Stimulated activated memory B cell treated with anti-CD40 and anti-IgM and Interleukin-4, amounts not matched to agents 10 μg/mL and 1 μg/mL and 100 μg/mL, for 72 hours (primary cell): ENCODE measurements around the gene OR51Q1.

ENCODE experiments used
- ATAC-seq: fragments of 150-1000 bp; cut with Tn5 transposase; 2 replicates; pipeline ENCODE4 v1.10.0; 2021
- H3K27ac Mint-ChIP-seq: one replicate; pipeline ENCODE4 v1.8.0; 2022; ENCODE audit warnings: mild to moderate bottlenecking, mixed read lengths
- H3K27me3 Mint-ChIP-seq: one replicate; pipeline ENCODE4 v1.8.0; 2022; ENCODE audit warnings: mixed read lengths
- H3K36me3 Mint-ChIP-seq: one replicate; pipeline ENCODE4 v1.8.0; 2022; ENCODE audit warnings: mixed read lengths
- H3K4me1 Mint-ChIP-seq: one replicate; pipeline ENCODE4 v1.8.0; 2022; ENCODE audit warnings: mixed read lengths
- H3K4me3 Mint-ChIP-seq: one replicate; pipeline ENCODE4 v1.8.0; 2022; ENCODE audit warnings: mild to moderate bottlenecking, moderate library complexity, mixed read lengths
- H3K9me3 Mint-ChIP-seq: one replicate; pipeline ENCODE4 v1.8.0; 2022; ENCODE audit warnings: mixed read lengths

OR51Q1 gene

DNA sequence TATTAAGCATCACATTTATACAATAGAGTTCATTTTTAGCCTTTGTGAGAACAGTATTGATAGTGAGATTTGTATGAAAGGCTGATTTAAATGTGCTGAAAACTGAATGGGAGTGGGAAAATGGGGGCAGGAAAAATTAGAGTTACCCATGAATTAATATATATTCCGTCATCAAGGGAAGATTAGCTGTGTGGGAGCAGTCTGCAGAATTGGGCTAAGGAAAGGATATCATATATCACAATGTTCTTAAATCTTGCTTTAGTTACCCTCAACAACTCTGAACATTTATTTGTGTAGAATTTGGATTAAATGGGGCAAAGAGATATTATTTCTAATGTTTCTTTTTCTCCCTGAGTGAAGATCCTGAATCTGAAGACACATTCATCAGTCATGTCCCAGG lies at the start of gene OR51Q1:
OR51Q1 (plus strand) TSS at position 301 of the 400 bp plus-strand sequence; CDS start at position 391, 90 bp downstream.
- ATAC-seq: no peak
- no peak within 1 kb of the TSS for H3K4me3 Mint-ChIP-seq
- peaks cover 3% of the 10 kb centered on the region for H3K9me3 Mint-ChIP-seq
- no peaks in the 10 kb centered on the region for H3K36me3 Mint-ChIP-seq
- H3K27me3 Mint-ChIP-seq: peaks cover 16% of the 10 kb centered on the region
- no peak within 1 kb of the TSS for H3K27ac Mint-ChIP-seq
- H3K4me1 Mint-ChIP-seq: no peaks in the 10 kb centered on the region

GRCh38 chr11:5380740-5381342 lies 41.1 kb upstream of the OR51Q1 start:
- H3K9me3 Mint-ChIP-seq: no peaks in the 10 kb centered on the region
- peak; percentile 65 for ATAC-seq
- H3K27ac Mint-ChIP-seq: no peak overlapping the region
- H3K36me3 Mint-ChIP-seq: no peaks in the 10 kb centered on the region
- H3K27me3 Mint-ChIP-seq: peaks cover 7% of the 10 kb centered on the region
- H3K4me3 Mint-ChIP-seq: no peak overlapping the region
- no peaks in the 10 kb centered on the region for H3K4me1 Mint-ChIP-seq

GRCh38 chr11:5383576-5383975 lies 38.3 kb upstream of the OR51Q1 start, which contains the start of gene OR51M1:
Gene OR51M1 (plus strand): TSS chr11:5383812. CDS start chr11:5389399, 5,587 bp downstream.
- no peak within 1 kb of the TSS for H3K27ac Mint-ChIP-seq

DNA sequence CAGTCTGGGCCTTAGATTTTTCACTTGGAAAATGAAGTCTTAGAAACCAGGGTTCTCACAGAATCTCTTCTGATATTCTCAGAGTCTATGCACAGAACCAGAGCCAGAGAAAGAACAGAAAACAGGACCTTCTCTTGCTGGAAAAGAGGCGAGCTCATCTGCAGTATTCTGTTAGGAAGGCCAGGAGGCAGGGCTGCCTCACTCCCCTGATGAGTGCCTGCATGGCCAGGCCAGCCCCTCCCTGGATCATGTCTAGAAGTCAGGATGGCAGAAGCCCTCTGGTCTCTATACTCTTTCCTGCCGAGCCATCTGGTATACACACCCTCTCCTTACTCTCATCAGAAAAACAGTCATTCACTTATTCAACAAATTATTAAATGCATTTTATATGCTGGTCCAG lies 37.6 kb upstream of the OR51Q1 start:
- Mint-ChIP-seq H3K36me3 (no peaks in the 10 kb centered on the region), H3K4me3 (no peak overlapping the region)
- peak; percentile 28 for ATAC-seq

More at GRCh38 chr11:5383576-5383975, 38.3 kb upstream of the OR51Q1 start, which contains the start of gene OR51M1:
- H3K9me3 Mint-ChIP-seq: no peaks in the 10 kb centered on the region
- H3K4me1 Mint-ChIP-seq: no peaks in the 10 kb centered on the region
- no peak within 1 kb of the TSS for H3K4me3 Mint-ChIP-seq
- H3K27me3 Mint-ChIP-seq: no peaks in the 10 kb centered on the region
- H3K36me3 Mint-ChIP-seq: no peaks in the 10 kb centered on the region
- ATAC-seq: no peak

GRCh38 chr11:5390210-5390609 lies 31.7 kb upstream of the OR51Q1 start:
- Mint-ChIP-seq H3K27me3 (peaks cover 10% of the 10 kb centered on the region), H3K4me3 (no peak overlapping the region), H3K27ac (no peak overlapping the region), H3K9me3 (no peaks in the 10 kb centered on the region), H3K36me3 (no peaks in the 10 kb centered on the region), H3K4me1 (no peaks in the 10 kb centered on the region)
- ATAC-seq: no peak

More for the DNA sequence above, 37.6 kb upstream of the OR51Q1 start:
- Mint-ChIP-seq H3K4me1 (no peaks in the 10 kb centered on the region), H3K27ac (no peak overlapping the region), H3K9me3 (no peaks in the 10 kb centered on the region), H3K27me3 (no peaks in the 10 kb centered on the region)

DNA sequence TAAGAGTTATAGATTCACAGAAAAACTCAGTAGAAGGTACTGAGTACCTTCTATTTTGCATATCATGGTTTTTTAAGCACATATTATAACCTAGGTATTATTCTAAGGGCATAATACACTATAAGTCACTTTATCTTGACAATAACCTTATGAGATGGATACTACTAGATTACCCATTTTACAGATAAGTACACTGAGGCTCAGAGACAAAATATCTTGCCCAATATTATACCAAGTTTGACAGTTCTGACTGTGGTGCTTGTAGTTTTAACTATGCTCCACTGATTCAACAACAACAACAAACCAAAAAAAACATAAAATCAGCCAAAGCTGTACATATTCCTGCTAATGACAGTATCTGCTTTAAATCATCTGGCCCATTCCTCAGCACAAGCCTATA lies 27.8 kb upstream of the OR51Q1 start:
- Mint-ChIP-seq H3K9me3 (peaks cover 3% of the 10 kb centered on the region), H3K36me3 (no peaks in the 10 kb centered on the region), H3K4me3 (no peak overlapping the region), H3K4me1 (no peaks in the 10 kb centered on the region), H3K27me3 (peaks cover 10% of the 10 kb centered on the region), H3K27ac (no peak overlapping the region)
- no peak for ATAC-seq

GRCh38 chr11:5398936-5399335 lies 23.0 kb upstream of the OR51Q1 start:
- no peak overlapping the region for H3K27ac Mint-ChIP-seq
- H3K27me3 Mint-ChIP-seq: peaks cover 9% of the 10 kb centered on the region
- H3K4me1 Mint-ChIP-seq: no peaks in the 10 kb centered on the region
- no peaks in the 10 kb centered on the region for H3K36me3 Mint-ChIP-seq
- no peak for ATAC-seq
- H3K9me3 Mint-ChIP-seq: peaks cover 3% of the 10 kb centered on the region
- H3K4me3 Mint-ChIP-seq: no peak overlapping the region

GRCh38 chr11:5405173-5405572 lies 16.7 kb upstream of the OR51Q1 start:
- no peak for ATAC-seq
- Mint-ChIP-seq H3K27ac (no peak overlapping the region), H3K36me3 (no peaks in the 10 kb centered on the region), H3K27me3 (peaks cover 39% of the 10 kb centered on the region), H3K4me1 (no peaks in the 10 kb centered on the region), H3K9me3 (no peaks in the 10 kb centered on the region), H3K4me3 (no peak overlapping the region)

GRCh38 chr11:5420993-5421392 lies 918 bp upstream of the OR51Q1 start:
- H3K36me3 Mint-ChIP-seq: no peaks in the 10 kb centered on the region
- no peak overlapping the region for H3K4me3 Mint-ChIP-seq
- H3K4me1 Mint-ChIP-seq: no peaks in the 10 kb centered on the region
- H3K9me3 Mint-ChIP-seq: peaks cover 3% of the 10 kb centered on the region
- peaks cover 16% of the 10 kb centered on the region for H3K27me3 Mint-ChIP-seq
- H3K27ac Mint-ChIP-seq: no peak overlapping the region
- ATAC-seq: no peak

- peaks cover 3% of the 10 kb centered on the region for H3K9me3 Mint-ChIP-seq
- no peaks in the 10 kb centered on the region for H3K4me1 Mint-ChIP-seq
- H3K27me3 Mint-ChIP-seq: peaks cover 16% of the 10 kb centered on the region
- no peak overlapping the region for H3K27ac Mint-ChIP-seq
- H3K36me3 Mint-ChIP-seq: no peaks in the 10 kb centered on the region
- no peak for ATAC-seq
- no peak overlapping the region for H3K4me3 Mint-ChIP-seq
Measured at GRCh38 chr11:5423131-5423530, 1.2 kb downstream of the OR51Q1 start.

- Mint-ChIP-seq H3K36me3 (no peaks in the 10 kb centered on the region), H3K4me1 (no peaks in the 10 kb centered on the region), H3K27me3 (peaks cover 20% of the 10 kb centered on the region), H3K9me3 (peaks cover 3% of the 10 kb centered on the region), H3K27ac (no peak within 1 kb of the TSS), H3K4me3 (no peak within 1 kb of the TSS)
- ATAC-seq: no peak
Measured at GRCh38 chr11:5441414-5441813, 19.5 kb downstream of the OR51Q1 start, which contains the start of gene OR51I1. Gene OR51I1 (minus strand): TSS chr11:5441514. CDS start chr11:5441514, 0 bp downstream.

DNA sequence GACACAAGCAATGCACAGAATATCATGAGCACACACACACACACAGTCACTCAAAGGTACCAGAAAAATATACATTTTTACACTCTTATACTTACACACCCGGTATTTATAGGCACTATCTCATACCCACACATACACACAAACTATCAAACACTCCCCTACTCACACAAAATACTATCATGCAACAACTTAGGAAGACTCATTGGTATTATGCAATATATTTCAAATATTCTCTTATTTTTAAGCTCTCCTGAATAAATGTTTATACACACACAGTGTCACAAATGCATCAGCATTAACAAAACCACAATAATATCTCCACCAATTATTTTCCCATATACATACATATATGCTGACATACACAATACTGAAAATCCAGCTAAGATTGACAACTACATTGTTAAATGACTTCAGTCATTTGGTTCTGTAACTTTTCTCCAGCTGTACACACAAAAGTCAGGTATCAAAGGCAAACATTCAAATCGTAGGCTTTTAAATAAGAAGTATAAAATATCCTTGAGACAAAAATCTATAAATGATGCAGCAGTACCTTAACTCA lies 22.0 kb downstream of the OR51Q1 start:
- peaks cover 3% of the 10 kb centered on the region for H3K9me3 Mint-ChIP-seq
- ATAC-seq: no peak
- no peak overlapping the region for H3K4me3 Mint-ChIP-seq
- peaks cover 20% of the 10 kb centered on the region for H3K27me3 Mint-ChIP-seq
- no peak overlapping the region for H3K27ac Mint-ChIP-seq
- no peaks in the 10 kb centered on the region for H3K36me3 Mint-ChIP-seq
- H3K4me1 Mint-ChIP-seq: no peaks in the 10 kb centered on the region

DNA sequence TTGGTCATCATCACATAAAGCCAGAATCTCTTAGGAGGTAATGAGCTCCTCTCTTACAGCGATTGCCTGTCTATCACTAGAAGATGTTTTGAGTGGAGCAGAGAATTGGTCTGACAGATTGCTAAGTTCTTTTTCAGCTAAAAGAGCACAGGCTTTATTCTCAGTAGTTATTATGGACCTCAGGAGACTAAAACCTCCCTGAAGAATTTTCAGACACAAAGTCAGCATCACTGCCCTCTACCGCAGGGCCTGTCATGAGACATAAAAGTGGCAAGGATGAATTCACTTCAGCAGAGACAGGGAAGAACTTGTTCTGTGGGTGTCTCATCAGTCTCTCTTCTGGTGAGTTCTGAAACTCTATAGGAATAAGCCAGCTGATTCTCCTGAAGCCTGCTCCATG lies 27.1 kb downstream of the OR51Q1 start, which contains the start of gene OR51I2:
OR51I2 (plus strand) TSS at position 301 of the 400 bp plus-strand sequence. CDS start 4,166 bp downstream, outside the sequence.
- Mint-ChIP-seq H3K36me3 (no peaks in the 10 kb centered on the region), H3K4me1 (no peaks in the 10 kb centered on the region), H3K27me3 (peaks cover 6% of the 10 kb centered on the region), H3K4me3 (no peak within 1 kb of the TSS), H3K9me3 (no peaks in the 10 kb centered on the region), H3K27ac (no peak within 1 kb of the TSS)
- ATAC-seq: no peak

- Mint-ChIP-seq H3K4me3 (no peak overlapping the region), H3K27me3 (peaks cover 2% of the 10 kb centered on the region), H3K36me3 (no peaks in the 10 kb centered on the region), H3K27ac (no peak overlapping the region), H3K9me3 (no peaks in the 10 kb centered on the region), H3K4me1 (no peaks in the 10 kb centered on the region)
- ATAC-seq: no peak
Measured at GRCh38 chr11:5449432-5449831, 27.5 kb downstream of the OR51Q1 start.

- no peak overlapping the region for H3K4me3 Mint-ChIP-seq
- no peaks in the 10 kb centered on the region for H3K36me3 Mint-ChIP-seq
- no peak overlapping the region for H3K27ac Mint-ChIP-seq
- H3K4me1 Mint-ChIP-seq: no peaks in the 10 kb centered on the region
- H3K9me3 Mint-ChIP-seq: peaks cover 5% of the 10 kb centered on the region
- ATAC-seq: no peak
- peaks cover 7% of the 10 kb centered on the region for H3K27me3 Mint-ChIP-seq
Measured at GRCh38 chr11:5460983-5461621, 39.2 kb downstream of the OR51Q1 start.

DNA sequence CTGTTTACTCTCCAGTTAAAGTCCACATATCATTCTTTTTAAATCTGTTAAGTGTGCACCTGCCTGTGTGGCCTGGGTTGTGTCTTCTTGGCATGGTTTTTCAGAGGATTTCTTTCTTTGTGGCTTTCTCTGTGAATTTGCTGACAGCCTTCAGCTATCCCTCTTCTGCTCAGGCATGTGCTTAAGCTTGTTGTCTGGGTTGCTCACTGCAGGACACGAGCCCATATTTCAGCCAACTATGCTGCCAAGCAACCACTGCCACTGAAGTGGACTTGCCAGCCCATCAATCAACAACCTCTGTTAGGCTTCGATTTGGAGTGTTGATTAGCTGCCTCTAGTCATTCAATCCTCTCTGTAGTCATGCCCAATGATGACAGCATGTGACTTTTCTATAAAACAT lies 45.6 kb downstream of the OR51Q1 start:
- Mint-ChIP-seq H3K4me3 (no peak overlapping the region), H3K9me3 (no peaks in the 10 kb centered on the region), H3K36me3 (no peaks in the 10 kb centered on the region), H3K27ac (no peak overlapping the region), H3K27me3 (peaks cover 12% of the 10 kb centered on the region), H3K4me1 (no peaks in the 10 kb centered on the region)
- no peak for ATAC-seq
